22Rv1 (cell line): ENCODE results near the gene GLYR1.

ENCODE experiments used
- CTCF ChIP-seq: fragments of 450-650 bp; IDR thresholded peaks from 2 replicates; pipeline ENCODE4 v1.5.1; 2017; ENCODE audit warnings: mild to moderate bottlenecking
- ZFX ChIP-seq: fragments of 450-650 bp; IDR thresholded peaks from 2 replicates; pipeline ENCODE4 v1.6.1; 2017; ENCODE audit warnings: antibody characterized with exemption, borderline replicate concordance

- no peak for TF ChIP-seq CTCF
- TF ChIP-seq ZFX = no peak
Observed at GRCh38 chr16:4871071-4871470, 24.0 kb upstream of the GLYR1 start.
